ENCODE measurements around the gene SRY. TPM values are rescaled to one million over a fixed set of nuclear protein-coding genes. Genes with fewer than 3 reads are reported as not detected.
"Not testable (repeated sequence)": the region's sequence is repeated elsewhere in the genome, so short reads cannot be mapped to it uniquely, and the experiment has no call there.

The SRY gene
- total RNA-seq: not detected in 2 replicates

DNA sequence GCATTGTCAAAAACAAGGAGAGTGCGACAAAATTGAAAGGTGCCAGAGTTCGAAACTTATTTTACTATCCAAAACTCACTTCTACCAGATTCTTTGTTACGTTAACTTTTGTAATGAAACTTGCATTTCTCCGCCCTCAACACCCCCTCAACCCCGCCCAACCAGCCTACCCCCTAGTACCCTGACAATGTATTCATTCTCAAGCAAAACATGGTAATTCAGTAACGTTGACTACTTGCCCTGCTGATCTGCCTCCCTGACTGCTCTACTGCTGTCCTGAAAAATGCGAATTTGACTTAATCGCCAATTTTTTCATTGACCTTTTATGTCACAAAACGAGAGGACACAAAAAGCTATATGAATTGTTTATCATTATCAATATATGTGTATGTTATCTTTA lies at the start of gene SRY:
Gene SRY, minus strand, starts transcription at position 83 of the 400 bp plus-strand sequence. Its CDS starts 79 bp downstream, at position 4.
- no peak for DNase-seq (ENCODE audit: low read depth in 2 of 2)

DNA sequence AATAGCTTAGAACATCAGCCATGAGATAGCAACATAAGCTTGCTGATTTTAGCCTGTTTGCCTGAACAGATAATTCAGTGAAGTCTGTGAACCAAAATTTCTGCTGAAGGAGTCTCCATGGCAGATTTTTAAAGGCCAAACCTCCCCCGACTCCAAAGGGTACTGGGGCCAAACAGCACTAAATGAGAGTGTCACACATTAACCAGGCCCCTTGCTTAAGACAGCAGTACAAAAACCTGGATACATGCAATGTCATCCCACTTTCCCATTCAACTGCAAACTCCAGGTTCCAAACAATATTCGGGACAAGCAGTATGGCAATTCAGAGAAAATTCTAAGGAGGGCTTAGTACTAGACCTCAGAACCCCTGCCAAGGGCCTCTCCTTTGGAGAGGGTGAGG lies 49.6 kb upstream of the SRY start:
- DNase-seq (ENCODE audit: low read depth in 2 of 2): no peak

DNA sequence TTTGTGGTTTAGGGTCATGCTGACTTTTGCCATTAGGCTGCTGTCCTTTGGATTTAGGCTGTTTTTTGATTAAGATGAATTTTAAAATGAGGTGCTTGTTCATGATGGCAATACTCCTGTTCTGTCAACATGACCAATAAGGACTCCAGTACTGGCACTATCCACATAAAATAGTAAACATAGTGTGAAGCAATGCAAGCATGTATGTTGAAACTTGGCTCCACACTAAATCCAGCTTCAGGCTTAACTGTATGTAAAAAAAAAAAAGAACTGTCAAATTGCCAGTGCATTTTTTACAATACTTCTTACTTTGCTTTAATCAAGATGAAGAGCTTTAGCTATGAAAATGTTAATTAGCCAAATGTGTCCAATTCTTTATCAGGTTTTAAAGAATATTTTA lies 47.7 kb upstream of the SRY start:
- no peak for DNase-seq (ENCODE audit: low read depth in 2 of 2)

DNA sequence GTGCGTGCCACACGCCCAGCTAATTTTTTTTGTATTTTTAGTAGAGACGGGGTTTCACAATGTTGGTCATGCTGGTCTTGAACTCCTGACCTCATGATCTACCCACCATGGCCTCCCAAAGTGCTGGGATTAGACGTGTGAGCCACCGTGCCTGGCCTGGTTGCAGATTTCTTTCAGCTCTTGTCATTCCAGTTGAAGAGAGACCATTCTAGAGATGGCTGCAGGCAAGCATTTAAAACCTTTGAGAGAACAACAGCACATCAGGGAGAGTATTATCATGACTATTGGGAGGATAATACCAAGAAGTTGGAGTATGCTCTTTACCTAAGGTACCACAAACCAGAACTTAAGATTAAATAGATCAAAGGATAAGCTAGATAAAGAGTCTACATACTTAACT lies 41.0 kb upstream of the SRY start:
- DNase-seq (ENCODE audit: low read depth in 2 of 2): no peak

DNA sequence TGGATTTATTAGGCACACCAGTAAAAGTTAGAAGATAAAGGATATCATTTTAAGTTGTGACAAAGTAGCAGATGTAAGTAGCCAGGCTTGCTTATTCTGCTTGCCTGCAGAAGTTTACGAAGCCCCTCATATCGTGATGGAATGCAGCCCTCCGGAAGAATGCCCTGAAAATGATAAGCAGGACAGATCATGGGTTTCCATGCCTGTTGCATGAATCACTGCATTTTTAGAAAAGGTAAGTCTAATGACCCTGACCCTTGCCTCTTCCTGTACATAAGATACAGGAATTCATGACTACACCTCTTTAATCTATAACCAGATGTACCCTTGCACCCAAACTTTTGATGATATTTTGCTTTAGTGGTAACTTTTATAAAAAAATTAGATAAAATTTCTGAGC lies 37.0 kb upstream of the SRY start:
- DNase-seq (ENCODE audit: low read depth in 2 of 2): peak in 1 of 2 donors; percentile 46

DNA sequence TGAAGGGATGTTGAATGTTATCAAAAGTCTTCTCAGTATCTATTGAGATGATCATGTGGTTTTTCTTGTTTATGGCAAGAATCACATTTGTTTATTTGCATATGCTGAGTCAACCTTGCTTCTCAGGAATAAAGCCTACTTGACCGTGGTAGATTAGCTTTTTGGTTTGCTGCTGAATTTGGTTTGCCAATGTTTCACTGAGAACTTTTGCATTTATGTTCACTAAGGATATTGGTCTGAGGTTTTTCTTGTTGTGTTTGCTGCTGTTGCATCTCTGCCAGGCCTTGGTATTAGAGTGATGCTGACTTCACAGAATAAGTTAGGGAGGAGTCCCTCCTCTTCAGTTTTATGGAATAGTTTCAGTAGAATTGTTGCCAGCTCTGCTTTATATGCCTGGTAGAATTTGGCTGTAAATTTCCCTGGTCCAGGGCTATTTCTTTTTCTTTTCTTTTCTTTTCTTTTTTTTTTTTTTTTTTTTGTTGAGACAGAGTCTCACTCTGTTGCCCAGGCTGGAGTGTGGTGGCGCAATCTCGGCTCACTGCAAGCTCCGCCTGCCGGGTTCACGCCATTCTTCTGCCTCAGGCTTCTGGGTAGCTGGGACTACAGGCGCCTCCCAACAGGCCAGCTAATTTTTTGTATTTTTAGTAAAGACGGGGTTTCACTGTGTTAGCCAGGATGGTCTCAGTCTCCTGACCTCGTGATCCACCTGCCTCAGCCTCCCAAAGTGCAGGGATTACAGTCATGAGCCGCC lies 29.8 kb upstream of the SRY start:
- DNase-seq (ENCODE audit: low read depth in 2 of 2): not testable (repeated sequence)

DNA sequence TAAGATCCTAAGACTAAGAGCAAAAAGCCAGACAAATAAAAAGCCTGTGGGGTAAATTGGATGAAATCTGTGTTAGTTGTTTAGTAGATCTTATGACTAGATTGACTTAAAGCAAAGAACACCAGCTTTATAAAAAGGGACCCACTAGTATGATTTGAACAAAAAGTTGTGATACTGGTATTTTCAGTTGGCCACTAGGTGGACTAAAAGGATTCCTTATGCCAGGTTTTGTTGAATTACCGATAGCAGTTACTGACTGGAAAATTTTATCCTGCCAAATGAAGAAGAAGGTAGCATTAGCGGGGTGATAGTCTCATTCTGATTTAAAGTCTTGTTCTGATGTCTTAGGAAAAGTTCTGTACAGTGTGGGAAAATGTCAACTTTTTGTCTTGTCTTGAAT lies 12.8 kb upstream of the SRY start:
- DNase-seq (ENCODE audit: low read depth in 2 of 2): peak in 1 of 2 donors; percentile 42

DNA sequence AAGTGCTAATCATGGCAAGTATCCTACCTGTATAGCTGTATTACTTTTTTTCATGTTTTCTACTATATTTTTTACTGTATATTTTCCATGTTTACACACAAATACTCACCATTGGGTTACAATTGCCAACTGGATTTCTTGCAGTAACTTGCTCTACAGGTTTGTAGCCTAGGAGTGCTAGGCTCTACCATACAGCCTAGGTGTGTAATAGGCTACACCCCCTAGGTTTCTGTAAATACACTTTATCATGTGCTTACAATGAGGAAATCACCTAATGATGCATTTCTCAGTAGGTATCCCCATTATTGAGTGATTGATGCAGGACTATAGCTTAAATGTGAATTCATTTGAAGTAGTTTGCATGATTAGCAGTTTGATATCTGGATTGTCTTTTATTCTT lies 10.5 kb upstream of the SRY start:
- no peak for DNase-seq (ENCODE audit: low read depth in 2 of 2)

DNA sequence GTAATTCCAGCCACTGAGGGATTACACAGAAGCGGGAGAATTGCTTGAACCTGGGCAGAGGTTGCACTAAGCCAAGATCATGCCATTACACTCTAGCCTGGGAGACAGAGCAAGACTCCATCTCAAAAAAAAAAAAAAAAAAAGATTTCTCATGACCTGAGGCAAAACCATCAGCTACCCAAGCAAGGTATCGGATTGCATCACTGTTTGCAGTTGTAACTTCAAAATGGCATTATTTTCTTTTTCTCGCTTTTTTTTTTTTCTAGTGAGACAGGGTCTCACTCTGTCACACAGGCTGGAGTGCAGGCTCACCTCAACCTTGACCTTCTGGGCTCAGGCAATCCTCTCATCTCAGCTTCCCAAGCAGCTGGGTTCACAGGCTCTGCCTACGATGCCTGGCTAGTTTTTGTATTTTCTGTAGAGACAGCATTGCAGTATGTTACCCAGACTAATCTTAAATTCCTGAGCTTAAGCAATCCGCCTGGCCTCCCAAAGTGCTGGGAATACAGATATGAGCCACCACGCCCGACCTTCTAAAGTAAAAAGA lies 9.6 kb upstream of the SRY start:
- DNase-seq (ENCODE audit: low read depth in 2 of 2): no peak

DNA sequence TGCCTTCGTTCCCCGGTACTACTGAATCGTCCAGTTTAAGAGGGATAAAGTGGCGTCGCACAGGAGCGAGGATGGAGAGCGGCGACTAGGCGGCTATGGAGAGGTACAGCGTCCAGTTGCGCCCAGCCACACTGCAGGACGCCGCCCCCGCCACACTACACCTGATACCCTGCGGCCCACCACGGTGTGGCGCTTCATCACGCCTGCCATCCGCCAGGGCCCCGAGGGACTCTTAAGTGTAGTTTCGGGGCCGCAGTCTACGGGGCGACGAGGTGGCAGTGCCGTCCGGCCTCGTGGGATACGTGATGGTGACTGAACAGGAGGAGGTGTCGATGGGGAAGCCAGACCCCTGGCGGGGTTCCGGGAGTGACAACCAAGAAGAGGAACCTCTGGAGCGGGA lies 2.3 kb upstream of the SRY start:
- no peak for DNase-seq (ENCODE audit: low read depth in 2 of 2)

DNA sequence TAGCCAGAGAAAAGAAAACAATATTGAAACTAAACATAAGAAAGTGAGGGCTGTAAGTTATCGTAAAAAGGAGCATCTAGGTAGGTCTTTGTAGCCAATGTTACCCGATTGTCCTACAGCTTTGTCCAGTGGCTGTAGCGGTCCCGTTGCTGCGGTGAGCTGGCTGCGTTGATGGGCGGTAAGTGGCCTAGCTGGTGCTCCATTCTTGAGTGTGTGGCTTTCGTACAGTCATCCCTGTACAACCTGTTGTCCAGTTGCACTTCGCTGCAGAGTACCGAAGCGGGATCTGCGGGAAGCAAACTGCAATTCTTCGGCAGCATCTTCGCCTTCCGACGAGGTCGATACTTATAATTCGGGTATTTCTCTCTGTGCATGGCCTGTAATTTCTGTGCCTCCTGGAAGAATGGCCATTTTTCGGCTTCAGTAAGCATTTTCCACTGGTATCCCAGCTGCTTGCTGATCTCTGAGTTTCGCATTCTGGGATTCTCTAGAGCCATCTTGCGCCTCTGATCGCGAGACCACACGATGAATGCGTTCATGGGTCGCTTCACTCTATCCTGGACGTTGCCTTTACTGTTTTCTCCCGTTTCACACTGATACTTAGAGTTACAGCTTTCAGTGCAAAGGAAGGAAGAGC lies 488 bp downstream of the SRY start:
- peak in 1 of 2 donors; percentile 1 for DNase-seq (ENCODE audit: low read depth in 2 of 2)

Other genes with a start within 250 kb of the SRY start
- gene RPS4Y1, start 53.9 kb upstream of the SRY start, total RNA-seq: not detected in 2 replicates
- gene ZFY, start 147.7 kb upstream of the SRY start, total RNA-seq: not detected in 2 replicates